Activated T-helper 1 cell treated with anti-CD3 and anti-CD28 coated beads, Interleukin-12 subunit alpha, Interleukin-12 subunit beta, Interleukin-2, Interleukin-4 antibody, amounts not matched to agents 30 ng/mL and 10 ng/mL and 1 ng/mL, durations not matched to agents 14 hours and 24 hours and 36 hours (primary cell): ENCODE results near the gene IGIP. TPM values are rescaled to one million over a fixed set of nuclear protein-coding genes. Genes with fewer than 3 reads are reported as not detected.

Experiments
- DNase-seq: peaks from one replicate; pipeline ENCODE4 v3.0.0; 2021; ENCODE audit warnings: low spot score
- H3K27ac Mint-ChIP-seq: one replicate; pipeline ENCODE4 v1.8.0; 2021; ENCODE audit warnings: mild to moderate bottlenecking, mixed read lengths
- H3K27me3 Mint-ChIP-seq: one replicate; pipeline ENCODE4 v1.8.0; 2022; ENCODE audit warnings: mild to moderate bottlenecking, moderate library complexity, mixed read lengths; ENCODE audit not compliant: insufficient read depth
- H3K36me3 Mint-ChIP-seq: one replicate; pipeline ENCODE4 v1.8.0; 2021; ENCODE audit warnings: low read depth, mixed read lengths
- H3K4me1 Mint-ChIP-seq: one replicate; pipeline ENCODE4 v1.8.0; 2021; ENCODE audit warnings: low read depth, mixed read lengths
- H3K4me3 Mint-ChIP-seq: one replicate; pipeline ENCODE4 v1.8.0; 2021; ENCODE audit warnings: mild to moderate bottlenecking, moderate library complexity, mixed read lengths
- H3K9me3 Mint-ChIP-seq: one replicate; pipeline ENCODE4 v1.8.0; 2021; ENCODE audit warnings: mixed read lengths
- intact Hi-C: fragments of 100-400 bp; cut with micrococcal nuclease; formaldehyde crosslinking; loops from one replicate; pipeline ENCODE4 v1.15.1; 2024
- total RNA-seq: library from RNA; stranded (reverse); gene quantifications from 2 replicates; pipeline ENCODE4 v1.2.3, GENCODE V29; 2022

Gene IGIP
- total RNA-seq, 1 donor from 2014 or later, result 2.5 TPM

DNA sequence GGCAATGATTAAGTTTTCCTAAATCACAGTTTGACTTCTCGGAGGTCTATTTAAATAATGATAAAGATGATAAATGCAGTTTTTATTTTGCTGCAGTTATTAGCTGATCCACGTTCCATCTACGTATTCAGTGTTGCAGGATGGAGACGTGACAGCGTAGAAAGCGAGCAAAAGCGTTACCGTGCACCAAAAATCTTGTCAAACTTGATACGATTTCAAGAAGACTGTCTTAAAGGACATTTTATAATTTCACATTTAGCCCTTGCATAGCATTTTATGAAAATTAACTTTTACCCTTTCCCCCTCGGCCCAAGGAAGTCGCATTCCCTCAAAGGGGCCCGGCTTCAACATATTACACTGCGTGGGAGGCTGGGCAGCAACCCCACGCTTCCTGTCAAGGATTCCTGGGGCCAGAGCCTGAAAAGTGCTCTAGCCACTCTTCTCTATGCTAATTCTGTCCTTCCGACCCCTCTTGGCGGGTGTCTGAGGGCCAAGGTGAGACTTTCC is 18.9 kb upstream of the IGIP start:
- no peak for DNase-seq
- Mint-ChIP-seq H3K27ac (peak overlapping the region; percentile 93), H3K9me3 (no peaks in the 10 kb centered on the region), H3K4me3 (peak overlapping the region; percentile 90), H3K27me3 (peaks cover 58% of the 10 kb centered on the region), H3K36me3 (peaks cover 3% of the 10 kb centered on the region), H3K4me1 (peaks cover 35% of the 10 kb centered on the region)
- intact Hi-C loops, result loop anchor here (1.0 to 10.0 kb wide), 12 partner anchors 37 to 1895 kb away; partner anchors contain the start of genes ANKHD1, CDC23, CYSTM1 and HBEGF

DNA sequence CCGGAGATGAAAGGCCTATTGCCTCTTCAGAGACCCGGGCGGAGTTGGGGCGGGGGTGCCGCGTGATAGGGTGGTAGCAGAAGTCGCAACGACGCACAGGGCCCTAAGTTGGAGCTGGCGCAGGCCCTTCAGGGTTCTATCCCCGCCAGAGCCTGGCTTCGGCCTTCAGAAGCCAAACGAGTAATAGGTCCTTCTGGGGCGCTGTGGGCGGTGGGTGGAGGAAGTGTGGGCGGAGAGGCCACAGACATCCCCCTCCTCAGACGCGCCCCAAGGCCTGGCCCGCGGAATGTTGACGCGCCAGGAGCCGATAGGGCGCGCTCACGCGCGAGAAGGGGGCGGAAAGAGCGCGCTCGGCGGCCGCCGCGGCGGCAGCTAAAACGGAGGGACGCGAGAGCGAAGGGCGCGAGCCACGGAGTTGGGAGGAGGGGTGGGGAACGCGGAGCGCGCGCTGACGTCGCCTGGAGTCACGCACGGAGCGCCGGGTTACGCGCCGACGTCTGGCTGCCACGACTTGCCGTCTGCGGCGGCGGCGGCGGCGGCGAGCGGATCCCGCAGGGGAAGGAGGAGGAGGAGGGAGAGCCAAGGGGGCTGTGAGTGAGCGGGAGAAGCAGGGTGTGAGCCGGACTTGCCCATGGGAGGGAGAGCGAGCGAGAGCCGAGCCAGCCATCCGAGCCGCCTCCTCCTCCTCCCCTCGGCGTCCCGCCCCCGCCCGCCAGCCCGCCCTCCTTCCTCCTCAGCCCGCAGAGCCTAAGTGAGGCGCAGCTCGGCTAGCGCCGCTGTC is 18.2 kb upstream of the IGIP start:
- Mint-ChIP-seq H3K36me3 (peaks cover 3% of the 10 kb centered on the region), H3K4me1 (peaks cover 41% of the 10 kb centered on the region), H3K27ac (peak overlapping the region; percentile 93), H3K27me3 (peaks cover 60% of the 10 kb centered on the region), H3K9me3 (no peaks in the 10 kb centered on the region), H3K4me3 (peak overlapping the region; percentile 90)
- DNase-seq, result peak; percentile 90
- intact Hi-C loops, result loop anchor here (1.0 to 10.0 kb wide), 14 partner anchors 9 to 1895 kb away; partner anchors contain the start of genes ANKHD1, CDC23, CYSTM1 and HBEGF

GRCh38 chr5:140108093-140109017 is 17.4 kb upstream of the IGIP start:
- H3K4me1 Mint-ChIP-seq, result peaks cover 44% of the 10 kb centered on the region
- intact Hi-C loops, result loop anchor here (1.0 to 10.0 kb wide), 8 partner anchors 8 to 1896 kb away; partner anchors contain the start of genes CDC23, HBEGF, PAIP2 and UBE2D2
- peaks cover 3% of the 10 kb centered on the region for H3K36me3 Mint-ChIP-seq
- DNase-seq, result no peak
- peak overlapping the region; percentile 81 for H3K27ac Mint-ChIP-seq
- H3K9me3 Mint-ChIP-seq, result no peaks in the 10 kb centered on the region
- H3K4me3 Mint-ChIP-seq, result peak overlapping the region; percentile 90
- H3K27me3 Mint-ChIP-seq, result peaks cover 61% of the 10 kb centered on the region

- peaks cover 59% of the 10 kb centered on the region for H3K27me3 Mint-ChIP-seq
- intact Hi-C loops, result loop anchor here (2.0 to 10.0 kb wide), 7 partner anchors 238 to 1897 kb away; partner anchors contain the start of genes CDC23, HBEGF, PAIP2 and UBE2D2
These were observed 16.5 kb upstream of the IGIP start for GRCh38 chr5:140109018-140109758.

GRCh38 chr5:140109759-140110645 is 15.7 kb upstream of the IGIP start:
- Mint-ChIP-seq H3K4me1 (peaks cover 47% of the 10 kb centered on the region), H3K27me3 (peaks cover 51% of the 10 kb centered on the region), H3K27ac (no peak overlapping the region), H3K4me3 (peak overlapping the region; percentile 90), H3K36me3 (peaks cover 6% of the 10 kb centered on the region), H3K9me3 (no peaks in the 10 kb centered on the region)
- DNase-seq, result no peak
- intact Hi-C loops, result loop anchor here (2.0 to 10.0 kb wide), 10 partner anchors 237 to 1898 kb away; partner anchors contain the start of genes CD14, CDC23, HBEGF and PAIP2

More at GRCh38 chr5:140109018-140109758, 16.5 kb upstream of the IGIP start:
- Mint-ChIP-seq H3K27ac (no peak overlapping the region), H3K9me3 (no peaks in the 10 kb centered on the region), H3K4me1 (peaks cover 44% of the 10 kb centered on the region), H3K36me3 (peaks cover 3% of the 10 kb centered on the region), H3K4me3 (peak overlapping the region; percentile 90)
- no peak for DNase-seq

- H3K36me3 Mint-ChIP-seq, result peaks cover 6% of the 10 kb centered on the region
- no peak overlapping the region for H3K4me3 Mint-ChIP-seq
- H3K4me1 Mint-ChIP-seq, result peaks cover 51% of the 10 kb centered on the region
- H3K9me3 Mint-ChIP-seq, result no peaks in the 10 kb centered on the region
- no peak overlapping the region for H3K27ac Mint-ChIP-seq
- intact Hi-C loops, result loop anchor here (5.0 to 10.0 kb wide), 3 partner anchors 323 to 1214 kb away; partner anchors contain the start of genes CD14, TAF7 and TMCO6
- H3K27me3 Mint-ChIP-seq, result peaks cover 45% of the 10 kb centered on the region
- DNase-seq, result no peak
These were observed 15.1 kb upstream of the IGIP start for GRCh38 chr5:140110646-140110957.

- Mint-ChIP-seq H3K36me3 (peaks cover 6% of the 10 kb centered on the region), H3K4me3 (no peak overlapping the region), H3K27me3 (peaks cover 40% of the 10 kb centered on the region), H3K4me1 (peaks cover 53% of the 10 kb centered on the region), H3K27ac (no peak overlapping the region), H3K9me3 (no peaks in the 10 kb centered on the region)
- DNase-seq, result no peak
- intact Hi-C loops, result loop anchor here (5.0 to 10.0 kb wide), 3 partner anchors 324 to 1214 kb away; partner anchors contain the start of genes CD14, TAF7 and TMCO6
These were observed 14.5 kb upstream of the IGIP start for GRCh38 chr5:140111011-140111858.

DNA sequence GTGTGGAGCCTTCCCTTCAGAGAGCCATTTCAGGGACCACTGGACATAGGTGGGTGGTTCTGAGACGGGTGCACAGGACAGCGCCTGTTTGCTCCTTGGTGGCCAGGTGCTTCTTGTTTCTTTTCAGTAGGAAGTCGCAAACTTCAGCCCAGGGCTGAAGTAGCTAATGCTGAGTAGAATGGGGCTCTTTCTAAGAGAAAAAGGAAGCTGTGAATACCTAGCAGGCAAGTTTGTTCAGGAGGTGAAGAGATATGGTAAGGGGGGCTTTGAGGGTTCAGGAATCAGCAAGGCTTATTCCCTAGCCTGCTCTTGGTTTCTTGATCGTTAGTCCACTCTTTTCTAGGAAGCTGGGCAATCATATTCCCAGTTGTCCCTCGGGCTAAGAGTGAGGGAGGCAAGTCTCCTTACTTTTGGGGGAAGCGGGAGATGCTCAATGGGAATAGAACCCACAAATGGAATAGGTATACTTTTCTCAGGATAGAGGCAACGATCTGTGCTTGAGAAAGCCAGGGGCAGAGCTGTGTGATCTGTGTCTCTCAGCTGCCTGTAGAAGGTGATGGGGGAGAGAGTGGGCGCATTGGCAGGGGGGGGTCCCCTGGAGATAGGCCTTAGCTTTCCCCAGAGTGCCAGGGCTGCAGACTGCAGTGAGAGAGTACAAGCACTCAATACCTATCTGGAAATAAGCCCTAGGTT is 13.7 kb upstream of the IGIP start:
- Mint-ChIP-seq H3K27ac (peak overlapping the region; percentile 44), H3K36me3 (peaks cover 6% of the 10 kb centered on the region), H3K4me3 (peak overlapping the region; percentile 94), H3K4me1 (peaks cover 53% of the 10 kb centered on the region), H3K27me3 (peaks cover 40% of the 10 kb centered on the region), H3K9me3 (no peaks in the 10 kb centered on the region)
- DNase-seq, result no peak
- intact Hi-C loops, result loop anchor here (5.0 to 10.0 kb wide), 3 partner anchors 325 to 1213 kb away; partner anchors contain the start of genes CD14, TAF7 and TMCO6

GRCh38 chr5:140112685-140113179 is 13.0 kb upstream of the IGIP start:
- Mint-ChIP-seq H3K27me3 (peaks cover 40% of the 10 kb centered on the region), H3K9me3 (no peaks in the 10 kb centered on the region), H3K27ac (peak overlapping the region; percentile 72), H3K36me3 (peaks cover 6% of the 10 kb centered on the region), H3K4me1 (peaks cover 52% of the 10 kb centered on the region), H3K4me3 (peak overlapping the region; percentile 94)
- intact Hi-C loops, result loop anchor here (5.0 to 10.0 kb wide), 3 partner anchors 325 to 1212 kb away; partner anchors contain the start of genes CD14, TAF7 and TMCO6
- no peak for DNase-seq

- H3K27me3 Mint-ChIP-seq, result peaks cover 40% of the 10 kb centered on the region
- no peak for DNase-seq
- peaks cover 56% of the 10 kb centered on the region for H3K4me1 Mint-ChIP-seq
- no peaks in the 10 kb centered on the region for H3K9me3 Mint-ChIP-seq
- intact Hi-C loops, result loop anchor here (5.0 to 10.0 kb wide), 3 partner anchors 326 to 1212 kb away; partner anchors contain the start of genes CD14, TAF7 and TMCO6
- peak overlapping the region; percentile 94 for H3K4me3 Mint-ChIP-seq
- H3K27ac Mint-ChIP-seq, result peak overlapping the region; percentile 72
- peaks cover 6% of the 10 kb centered on the region for H3K36me3 Mint-ChIP-seq
These were observed 12.5 kb upstream of the IGIP start for GRCh38 chr5:140113180-140113698.
